Endothelial cell of umbilical vein (primary cell): ENCODE results near the gene NPB. TPM values are rescaled to one million over a fixed set of nuclear protein-coding genes. Genes with fewer than 3 reads are reported as not detected.

Experiments used
- BruUV-seq: library from RNA; stranded (reverse); fragments of 400-500 nt; replicated peaks from 2 replicates; lab custom pipeline; 2021; lab: Mats Ljungman, UMichigan
- CTCF ChIA-PET: fragments of 300-600, 350-600 bp; sonication (Branson Sonifier 250); formaldehyde crosslinking; loops from one replicate; lab custom pipeline; 2021; ENCODE audit warnings: antibody characterized with exemption, inconsistent platforms; lab: Charles Lee
- POLR2A ChIA-PET: fragments of 300-600, 350-600 bp; sonication (Branson Sonifier 250); formaldehyde crosslinking; loops from one replicate; lab custom pipeline; 2021; ENCODE audit warnings: antibody characterized with exemption, inconsistent platforms; lab: Charles Lee
- DNase-seq: peaks from one replicate; pipeline ENCODE4 v3.0.0-alpha.2; 2011; ENCODE audit warnings: low read depth, low spot score
- FAIRE-seq: peaks from 2 replicates; lab custom pipeline; 2011; peaks lifted over from hg19 to GRCh38; lab: Jason Lieb, UNC
- H2AFZ ChIP-seq: 2 replicates; pipeline ENCODE4 v1.6.0; 2012; ENCODE audit warnings: low read depth, low read length, control low read depth, inconsistent platforms
- H3K27ac ChIP-seq: 2 replicates; pipeline ENCODE4 v1.5.1; 2011; ENCODE audit warnings: low read depth, mild to moderate bottlenecking, control low read depth, low read length, moderate library complexity; ENCODE audit not compliant: insufficient read depth
- H3K27me3 ChIP-seq, 2 experiments: 2 replicates each; pipeline versions ENCODE4 v1.6.0 to v1.6.1; 2011; ENCODE audit warnings: low read length in 2 of 2, mixed read lengths in 1 of 2; ENCODE audit not compliant: control insufficient read depth in 2 of 2, insufficient read depth in 2 of 2
- H3K36me3 ChIP-seq, 2 experiments: 2 replicates in 1 of 2; 3 replicates in 1 of 2; pipeline ENCODE4 v1.5.1; 2011; ENCODE audit warnings: low read length in 2 of 2, mild to moderate bottlenecking in 1 of 2, moderate library complexity in 1 of 2; ENCODE audit not compliant: control insufficient read depth in 2 of 2, insufficient read depth in 2 of 2; ENCODE audit errors: extremely low read depth in 1 of 2
- H3K4me1 ChIP-seq: 3 replicates; pipeline ENCODE4 v1.5.1; 2011; ENCODE audit warnings: mild to moderate bottlenecking, low read length; ENCODE audit not compliant: control insufficient read depth, insufficient read depth; ENCODE audit errors: extremely low read depth
- H3K4me2 ChIP-seq: 2 replicates; pipeline ENCODE4 v1.6.1; 2011; ENCODE audit warnings: low read length, control low read depth, mixed read lengths; ENCODE audit not compliant: insufficient read depth
- H3K4me3 ChIP-seq, 3 experiments: fragments of 200-600 bp in 1 of 3; sonication (generic), shearing (Covaris generic) in 1 of 3; replicated peaks in 1 of 3; 2 replicates each; pipeline ENCODE4 v1.5.1; 2011 to 2016; ENCODE audit warnings: control low read depth in 3 of 3, low read length in 3 of 3, mild to moderate bottlenecking in 2 of 3, inconsistent platforms in 1 of 3, low read depth in 1 of 3, moderate library complexity in 1 of 3; ENCODE audit not compliant: insufficient read depth in 1 of 3
- H3K79me2 ChIP-seq: 2 replicates; pipeline ENCODE4 v1.6.0; 2012; ENCODE audit warnings: low read length, inconsistent platforms; ENCODE audit not compliant: control insufficient read depth, insufficient read depth
- H3K9ac ChIP-seq: replicated peaks from 2 replicates; pipeline ENCODE3; 2011; ENCODE audit warnings: low read length, control low read depth; ENCODE audit not compliant: insufficient read depth; ENCODE audit errors: extremely low read depth
- H3K9me1 ChIP-seq: replicated peaks from 3 replicates; pipeline ENCODE4 v1.6.0; 2011; ENCODE audit warnings: mild to moderate bottlenecking, low read length; ENCODE audit not compliant: control insufficient read depth, insufficient read depth; ENCODE audit errors: extremely low read depth
- H3K9me3 ChIP-seq: replicated peaks from 2 replicates; pipeline ENCODE4 v1.5.1; 2012; ENCODE audit warnings: low read length, inconsistent platforms; ENCODE audit not compliant: control insufficient read depth, insufficient read depth
- H4K20me1 ChIP-seq: replicated peaks from 2 replicates; pipeline ENCODE3; 2011; ENCODE audit warnings: mild to moderate bottlenecking, low read length; ENCODE audit not compliant: control insufficient read depth, insufficient read depth; ENCODE audit errors: extremely low read depth
- EZH2 ChIP-seq: IDR thresholded peaks from 2 replicates; pipeline ENCODE4 v1.6.1; 2012; ENCODE audit warnings: borderline replicate concordance, low read depth, mild to moderate bottlenecking, moderate library complexity, low read length, inconsistent platforms; ENCODE audit not compliant: severe bottlenecking
- FOS ChIP-seq: IDR thresholded peaks from 2 replicates; pipeline ENCODE4 v1.6.1; 2011; ENCODE audit warnings: mild to moderate bottlenecking, low read length, moderate library complexity, borderline replicate concordance; ENCODE audit not compliant: insufficient read depth
- GATA2 ChIP-seq: IDR thresholded peaks from 2 replicates; pipeline ENCODE4 v1.7.0; 2011; ENCODE audit warnings: low read depth, mild to moderate bottlenecking, moderate library complexity, mixed read lengths, low read length; ENCODE audit not compliant: insufficient read length, insufficient read depth
- JUN ChIP-seq: IDR thresholded peaks from 2 replicates; pipeline ENCODE4 v1.6.1; 2011; ENCODE audit warnings: borderline replicate concordance, low read depth; ENCODE audit not compliant: insufficient read length, insufficient read depth
- MYC ChIP-seq: IDR thresholded peaks from one replicate; pipeline ENCODE4 v1.6.1; 2011; ENCODE audit warnings: mild to moderate bottlenecking, low read depth, low read length
- POLR2A ChIP-seq: IDR thresholded peaks from 2 replicates; pipeline ENCODE4 v1.6.1; 2012; ENCODE audit warnings: low read depth, mild to moderate bottlenecking, control low read depth, low read length
- POLR2AphosphoS5 ChIP-seq: IDR thresholded peaks from 2 replicates; pipeline ENCODE4 v1.6.1; 2012; ENCODE audit warnings: low read depth, mild to moderate bottlenecking, control low read depth, low read length, moderate library complexity; ENCODE audit not compliant: insufficient read depth
- dilution Hi-C: fragments of 300-500 bp; cut with MboI; formaldehyde crosslinking; loops from one replicate; pipeline ENCODE4 v1.15.0; 2019; ENCODE audit warnings: low sequenced_read_pairs; ENCODE audit not compliant: extremely low pct_ligation_motif_present
- intact Hi-C: fragments of 100-400 bp; cut with micrococcal nuclease; formaldehyde crosslinking; loops from one replicate; pipeline ENCODE4 v1.10.0; 2022
- polyA plus RNA-seq, 4 experiments: library from polyadenylated mRNA; depleted of rRNA in 3 of 4; stranded (reverse) in 3 of 4; unstranded in 1 of 4; fragments of >200 nt; gene quantifications; 2 replicates each; pipeline versions ENCODE4 v1.2.1 to v1.2.3, GENCODE V29; 2011 to 2012; ENCODE audit warnings: missing spikeins in 1 of 4
- total RNA-seq: library from RNA; stranded (reverse); gene quantifications from 2 replicates; pipeline ENCODE4 v1.2.3, GENCODE V29; 2021
- TF ChIP-seq, protein P1 (sequence below), 2 donors: IDR thresholded peaks; 1 replicate in 1 of 2; 2 replicates in 1 of 2; pipeline ENCODE4 v1.5.1; 2011; ENCODE audit warnings: low read length in 2 of 2, mild to moderate bottlenecking in 2 of 2, moderate library complexity in 2 of 2, control low read depth in 1 of 2, inconsistent platforms in 1 of 2, low read depth in 1 of 2; ENCODE audit not compliant: insufficient read depth in 1 of 2; ENCODE audit errors: extremely low read depth in 1 of 2
- TF ChIP-seq, protein P2 (sequence below): IDR thresholded peaks from 2 replicates; pipeline ENCODE4 v1.6.1; 2011; ENCODE audit not compliant: insufficient read depth, insufficient read length

NPB gene
- total and polyA plus RNA-seq, 2 donors (not counting 3 experiments of a cell fraction or from before 2014, with no cell fraction given) = 0.33 to 0.42 TPM

DNA sequence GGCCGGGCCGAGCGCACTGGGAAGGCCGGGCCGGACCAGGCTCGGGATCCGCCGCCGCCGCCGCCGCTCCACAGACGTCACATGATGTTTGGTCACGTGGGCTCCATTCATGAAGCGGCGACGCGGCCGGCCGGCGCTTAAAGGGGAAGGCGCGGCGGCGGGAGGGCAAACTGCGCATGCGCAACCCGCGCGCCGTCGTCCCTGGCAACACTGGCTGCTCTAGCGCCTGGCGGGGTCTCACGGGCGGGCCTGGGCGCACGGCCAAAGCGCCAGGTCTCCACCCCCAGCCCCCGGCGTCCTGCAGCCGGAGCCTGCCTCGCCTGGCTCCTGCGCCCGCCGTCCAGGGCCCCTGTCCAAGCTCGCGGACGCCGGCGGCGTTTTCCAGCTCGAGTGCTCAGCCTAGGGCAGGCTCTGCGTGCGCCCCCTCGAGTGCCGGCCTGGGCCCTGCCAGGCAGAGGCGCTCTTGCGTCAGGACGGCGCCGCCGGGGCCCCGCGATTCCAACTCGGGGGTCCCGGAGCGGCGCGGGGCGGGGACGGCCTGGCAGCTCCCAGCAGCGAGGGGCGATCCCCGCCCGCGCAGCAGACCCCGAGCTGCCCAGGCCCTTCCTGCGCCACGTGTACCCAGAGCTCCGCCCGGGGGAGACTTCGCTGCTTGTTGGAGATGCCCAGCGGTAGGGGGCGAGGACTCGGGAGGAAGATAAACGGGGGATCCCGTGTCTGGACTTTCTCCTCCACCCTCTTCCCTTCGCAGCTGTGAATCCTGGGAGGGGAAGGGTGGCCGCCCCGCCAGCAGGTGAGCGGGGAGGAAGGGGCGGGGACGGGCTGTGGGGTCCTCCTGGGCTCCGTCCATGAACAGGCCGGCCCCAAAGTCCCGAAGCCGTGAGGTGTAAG is 25.9 kb downstream of the NPB start, which contains the start of gene MAFG:
Gene MAFG, minus strand, starts transcription at position 83 of the 891 bp plus-strand sequence. CDS start 4,550 bp downstream, outside the sequence.
- intact Hi-C loops = loop anchor here (1.0 to 5.0 kb wide), 5 partner anchors 9 to 95 kb away; partner anchors contain the start of genes CENPX, LRRC45, P4HB and PCYT2
- Histone ChIP-seq H4K20me1 (no peaks in the 10 kb centered on the region), H3K9ac (peak within 1 kb of the TSS; percentile 94), H2AFZ (peak within 1 kb of the TSS; percentile 66), H3K4me2 (peak within 1 kb of the TSS; percentile 79), H3K36me3 (no peaks in the 10 kb centered on the region), H3K9me3 (no peaks in the 10 kb centered on the region), H3K4me3 (peak within 1 kb of the TSS; percentile 17 to 64 (median 49)), H3K4me1 (peaks cover 17% of the 10 kb centered on the region), H3K79me2 (peaks cover 41% of the 10 kb centered on the region), H3K27ac (peak within 1 kb of the TSS; percentile 77), H3K9me1 (no peaks in the 10 kb centered on the region), H3K27me3 (no peaks in the 10 kb centered on the region)
- POLR2A ChIA-PET = no interaction called here
- CTCF ChIA-PET = interaction anchor here (0.6 to 3.0 kb wide), 12 partner anchors 9 to 308 kb away, joined by 3 to 24 read pairs (median 4); partner anchors contain the start of genes NOTUM, PCYT2 and PYCR1
- dilution Hi-C loops = no loop called here
- TF ChIP-seq GATA2 = no peak
- TF ChIP-seq POLR2AphosphoS5 = peak; percentile 72
- peak; percentile 57 for TF ChIP-seq POLR2A
- TF ChIP-seq, protein P1, sequence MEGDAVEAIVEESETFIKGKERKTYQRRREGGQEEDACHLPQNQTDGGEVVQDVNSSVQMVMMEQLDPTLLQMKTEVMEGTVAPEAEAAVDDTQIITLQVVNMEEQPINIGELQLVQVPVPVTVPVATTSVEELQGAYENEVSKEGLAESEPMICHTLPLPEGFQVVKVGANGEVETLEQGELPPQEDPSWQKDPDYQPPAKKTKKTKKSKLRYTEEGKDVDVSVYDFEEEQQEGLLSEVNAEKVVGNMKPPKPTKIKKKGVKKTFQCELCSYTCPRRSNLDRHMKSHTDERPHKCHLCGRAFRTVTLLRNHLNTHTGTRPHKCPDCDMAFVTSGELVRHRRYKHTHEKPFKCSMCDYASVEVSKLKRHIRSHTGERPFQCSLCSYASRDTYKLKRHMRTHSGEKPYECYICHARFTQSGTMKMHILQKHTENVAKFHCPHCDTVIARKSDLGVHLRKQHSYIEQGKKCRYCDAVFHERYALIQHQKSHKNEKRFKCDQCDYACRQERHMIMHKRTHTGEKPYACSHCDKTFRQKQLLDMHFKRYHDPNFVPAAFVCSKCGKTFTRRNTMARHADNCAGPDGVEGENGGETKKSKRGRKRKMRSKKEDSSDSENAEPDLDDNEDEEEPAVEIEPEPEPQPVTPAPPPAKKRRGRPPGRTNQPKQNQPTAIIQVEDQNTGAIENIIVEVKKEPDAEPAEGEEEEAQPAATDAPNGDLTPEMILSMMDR (IDR thresholded peaks at IDR 0.05; ENCODE audit: extremely low read depth in 1 of 2, insufficient read depth in 1 of 2, low read depth in 1 of 2, low read length in 2 of 2) = peak; percentile 29 to 47
- TF ChIP-seq MYC = no peak
- TF ChIP-seq FOS = no peak
- no peak for TF ChIP-seq JUN
- no peak for TF ChIP-seq EZH2
- TF ChIP-seq, protein P2, sequence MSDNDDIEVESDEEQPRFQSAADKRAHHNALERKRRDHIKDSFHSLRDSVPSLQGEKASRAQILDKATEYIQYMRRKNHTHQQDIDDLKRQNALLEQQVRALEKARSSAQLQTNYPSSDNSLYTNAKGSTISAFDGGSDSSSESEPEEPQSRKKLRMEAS = peak; percentile 88
- no TSS peak for BruUV-seq
- peak; percentile 97 for DNase-seq
- peak; percentile 90 for FAIRE-seq
